G401.6 (cell line): ENCODE results near the gene TIGD1.

Source experiments
- FAIRE-seq: peaks from 2 replicates; lab custom pipeline; 2012; peaks lifted over from hg19 to GRCh38; lab: Jason Lieb, UNC

The TIGD1 gene

DNA sequence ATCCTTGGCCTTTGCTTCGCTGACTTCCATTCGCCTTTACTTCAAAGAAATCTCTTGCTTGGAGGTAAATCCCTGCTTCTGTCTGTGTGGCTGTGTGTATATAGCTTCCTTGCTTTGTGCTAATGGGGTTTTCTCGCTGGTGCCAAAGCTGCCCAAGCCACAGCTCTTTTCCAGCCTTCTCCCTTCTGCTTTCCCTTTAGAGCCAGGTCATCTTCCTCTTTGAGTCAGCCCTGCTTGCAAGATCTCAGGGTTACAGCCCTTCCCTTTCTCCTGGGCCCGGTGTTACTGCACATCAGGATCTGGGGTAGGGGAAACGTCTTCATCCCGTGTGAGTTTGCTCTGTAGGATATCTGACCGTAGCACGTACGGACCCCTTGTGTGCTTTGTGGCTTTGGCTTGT, 19.2 kb upstream of the TIGD1 start:
- FAIRE-seq, result no peak

DNA sequence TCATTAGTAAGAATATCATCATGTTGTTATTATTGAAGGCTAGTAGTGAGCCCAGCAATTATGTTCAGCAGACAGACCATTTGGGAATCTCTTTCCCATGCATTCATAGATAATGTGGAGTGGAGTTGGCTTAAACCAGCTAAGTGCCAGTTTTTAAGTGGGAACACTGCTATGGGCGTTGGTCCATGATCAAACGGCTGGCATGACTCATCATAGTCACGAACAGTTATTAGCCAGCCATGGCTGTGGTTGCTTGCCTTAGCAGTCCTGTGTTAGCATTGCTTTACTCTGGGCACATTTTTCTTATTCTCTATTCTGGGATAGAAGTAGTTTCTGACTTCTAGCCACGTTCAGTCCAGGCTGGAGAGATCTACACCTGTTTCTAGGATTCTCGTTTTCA, 17.8 kb upstream of the TIGD1 start:
- FAIRE-seq, result no peak

DNA sequence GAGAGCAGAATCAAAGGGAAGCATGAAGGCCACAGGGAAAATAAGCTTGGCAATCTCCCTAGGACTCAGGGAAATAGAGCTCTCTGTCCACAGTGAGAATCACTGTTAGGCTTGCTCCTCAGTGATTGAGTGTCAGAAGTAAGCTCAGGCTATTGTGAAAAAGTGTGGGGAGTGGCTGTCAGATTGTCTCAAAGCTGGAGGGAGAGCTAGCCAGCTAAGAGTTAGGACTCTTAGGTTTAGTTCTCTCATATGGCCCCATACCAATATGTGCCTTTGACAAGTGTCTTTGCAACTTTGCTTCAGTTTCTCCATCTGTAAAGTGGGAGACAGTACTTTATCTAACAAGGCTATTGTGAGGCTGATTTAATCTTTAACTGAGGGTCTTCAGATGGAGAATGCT, 17.4 kb upstream of the TIGD1 start:
- FAIRE-seq, result no peak

DNA sequence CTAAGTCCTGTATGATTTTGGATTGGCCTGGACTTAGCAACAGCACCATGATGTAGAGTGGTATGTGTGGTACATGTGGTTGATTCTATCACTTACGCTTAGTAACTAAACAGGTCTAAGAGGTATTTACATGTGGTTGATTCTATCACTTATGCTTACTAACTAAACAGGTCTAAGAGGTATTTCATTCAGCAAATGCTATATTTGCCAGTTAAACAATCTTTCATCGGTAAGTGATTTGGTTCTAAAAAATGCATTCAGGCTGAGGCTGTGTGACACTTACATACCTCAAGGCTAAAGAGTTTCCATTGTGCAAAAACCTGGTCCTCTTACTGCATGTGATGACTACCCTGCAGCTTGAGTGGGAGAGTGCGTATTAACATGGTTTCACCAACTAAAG, 13.2 kb upstream of the TIGD1 start:
- no peak for FAIRE-seq

DNA sequence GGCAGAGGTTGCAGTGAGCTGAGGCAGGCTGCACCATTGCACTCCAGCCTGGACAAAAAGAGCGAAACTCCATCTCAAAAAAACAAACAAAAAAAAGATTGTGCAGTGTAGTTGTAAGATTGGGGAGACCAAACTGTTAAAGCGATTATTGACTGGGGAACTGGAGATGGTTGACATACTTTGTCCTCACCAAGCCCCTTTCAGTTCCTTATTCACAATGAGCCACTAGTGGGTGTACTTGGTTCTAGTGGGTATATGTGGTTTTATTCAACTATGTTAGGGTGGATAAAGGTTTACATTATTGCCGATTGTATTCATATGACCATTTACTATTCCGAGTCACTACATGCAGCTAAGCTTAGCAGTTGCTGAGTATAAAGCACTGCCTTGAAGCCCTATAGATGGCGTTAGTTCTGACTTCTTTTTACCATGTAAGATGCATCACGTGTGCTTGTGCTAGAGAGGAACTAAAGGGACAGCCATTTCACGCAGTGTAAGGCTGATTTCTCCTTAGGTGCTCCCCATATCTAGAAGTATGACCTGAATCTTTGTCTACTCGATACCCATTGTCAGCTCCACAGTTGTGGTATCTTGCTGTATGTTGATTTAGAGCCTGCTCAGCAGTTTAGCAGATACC, 12.3 kb upstream of the TIGD1 start:
- FAIRE-seq, result no peak

DNA sequence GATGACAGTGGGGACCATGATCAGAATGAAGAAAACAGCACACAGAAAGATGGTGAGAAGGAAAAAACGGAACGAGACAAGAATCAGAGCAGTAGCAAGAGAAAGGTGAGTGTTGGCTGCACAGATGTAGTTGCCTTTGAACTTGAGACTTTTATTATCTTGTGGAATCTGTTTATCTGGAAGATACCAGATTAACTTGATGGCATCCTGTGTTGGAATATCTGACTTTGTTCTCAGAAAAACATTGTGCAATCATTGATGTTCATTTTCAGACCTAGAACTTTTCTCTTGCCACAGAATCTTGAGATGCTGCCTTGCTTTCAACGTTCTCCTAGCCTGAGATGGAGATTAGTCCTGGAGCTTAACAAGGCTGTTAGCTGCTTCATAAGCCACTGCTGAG, 6.1 kb upstream of the TIGD1 start:
- FAIRE-seq, result no peak

DNA sequence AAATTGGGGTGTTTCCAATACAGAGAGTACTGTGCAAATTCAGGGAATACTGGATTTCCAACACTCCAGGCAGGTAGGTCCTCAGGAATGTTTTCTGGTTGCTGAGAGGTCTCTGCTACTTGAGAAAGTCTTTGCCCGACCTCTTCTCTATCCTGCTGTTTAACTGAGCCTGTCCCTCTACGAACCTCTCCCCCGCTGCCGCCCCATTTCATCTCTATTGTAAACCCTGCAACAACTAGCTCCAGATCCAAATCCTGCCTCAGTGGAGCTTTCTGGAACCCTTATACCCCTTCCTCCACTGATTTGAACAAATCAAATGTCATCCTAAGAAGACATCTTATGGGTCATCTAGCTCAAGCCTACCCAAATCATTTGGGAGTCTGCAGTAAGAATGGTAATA, 1.4 kb upstream of the TIGD1 start:
- no peak for FAIRE-seq

DNA sequence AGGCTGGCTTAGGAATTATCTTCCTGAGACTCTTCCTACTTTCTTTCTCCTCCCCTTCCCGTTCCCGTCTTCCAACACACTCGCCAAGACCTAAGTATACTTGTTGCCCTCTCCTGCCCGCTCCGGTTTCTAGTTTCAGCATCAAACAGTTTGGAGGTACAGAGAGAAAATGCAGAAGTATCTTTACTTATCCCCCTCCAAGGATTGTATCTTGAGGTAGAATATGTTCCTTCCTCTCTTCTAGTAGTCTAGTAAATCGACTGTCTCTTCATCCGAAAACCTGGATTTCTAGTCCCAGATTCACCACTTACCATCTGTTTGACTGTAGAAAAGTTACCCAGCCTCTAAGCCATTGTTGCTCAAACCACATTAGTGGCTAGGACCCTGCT, 887 bp upstream of the TIGD1 start:
- no peak for FAIRE-seq

DNA sequence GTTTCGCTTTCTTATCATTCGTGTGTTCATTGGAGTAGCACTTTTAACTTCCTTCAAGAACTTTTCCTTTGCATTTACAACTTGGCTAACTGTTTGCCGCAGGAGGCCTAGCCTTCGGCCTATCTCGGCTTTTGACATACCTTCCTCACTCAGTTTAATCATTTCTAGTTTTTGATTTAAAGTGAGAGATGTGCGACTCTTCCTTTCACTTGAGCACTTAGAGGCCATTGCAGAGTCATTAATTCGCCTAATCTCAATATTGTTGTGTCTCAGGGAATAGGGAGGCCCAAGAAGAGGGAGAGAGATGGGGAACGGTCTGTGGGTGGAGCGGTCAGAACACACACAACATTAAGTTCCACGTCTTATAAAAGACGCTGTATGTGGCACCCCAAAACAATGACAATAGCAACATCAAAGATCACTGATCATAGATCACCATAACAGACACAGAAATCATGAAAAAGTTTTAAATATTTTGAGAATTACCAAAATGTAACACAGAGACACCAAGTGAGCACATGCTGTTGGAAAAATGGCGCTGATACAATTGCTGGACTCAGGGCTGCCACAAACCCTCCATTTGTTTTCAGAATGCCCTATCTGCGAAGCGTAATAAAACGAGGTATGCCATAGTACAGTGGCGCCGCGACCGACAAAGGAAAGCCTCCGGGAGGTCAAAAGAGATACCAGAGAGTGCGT, 553 bp downstream of the TIGD1 start:
- no peak for FAIRE-seq

DNA sequence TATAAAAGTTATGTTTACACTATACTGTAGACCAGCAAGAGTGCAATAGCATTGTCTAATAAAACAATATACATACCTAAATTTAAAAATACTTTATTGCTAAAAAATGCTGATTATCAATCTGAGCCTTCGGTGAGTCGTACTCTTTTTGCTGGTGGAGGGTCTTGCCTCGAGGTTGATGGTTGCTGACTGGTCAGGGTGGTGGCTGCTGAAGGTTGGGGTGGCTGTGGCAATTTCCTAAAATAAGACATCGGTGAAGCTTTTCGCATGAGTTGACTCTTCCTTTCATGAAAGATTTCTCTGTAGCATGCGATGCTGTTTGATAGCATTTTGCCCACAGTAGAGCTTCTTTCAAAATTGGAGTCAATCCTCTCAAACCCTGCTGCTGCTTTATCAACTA, 2.4 kb downstream of the TIGD1 start:
- FAIRE-seq, result no peak

DNA sequence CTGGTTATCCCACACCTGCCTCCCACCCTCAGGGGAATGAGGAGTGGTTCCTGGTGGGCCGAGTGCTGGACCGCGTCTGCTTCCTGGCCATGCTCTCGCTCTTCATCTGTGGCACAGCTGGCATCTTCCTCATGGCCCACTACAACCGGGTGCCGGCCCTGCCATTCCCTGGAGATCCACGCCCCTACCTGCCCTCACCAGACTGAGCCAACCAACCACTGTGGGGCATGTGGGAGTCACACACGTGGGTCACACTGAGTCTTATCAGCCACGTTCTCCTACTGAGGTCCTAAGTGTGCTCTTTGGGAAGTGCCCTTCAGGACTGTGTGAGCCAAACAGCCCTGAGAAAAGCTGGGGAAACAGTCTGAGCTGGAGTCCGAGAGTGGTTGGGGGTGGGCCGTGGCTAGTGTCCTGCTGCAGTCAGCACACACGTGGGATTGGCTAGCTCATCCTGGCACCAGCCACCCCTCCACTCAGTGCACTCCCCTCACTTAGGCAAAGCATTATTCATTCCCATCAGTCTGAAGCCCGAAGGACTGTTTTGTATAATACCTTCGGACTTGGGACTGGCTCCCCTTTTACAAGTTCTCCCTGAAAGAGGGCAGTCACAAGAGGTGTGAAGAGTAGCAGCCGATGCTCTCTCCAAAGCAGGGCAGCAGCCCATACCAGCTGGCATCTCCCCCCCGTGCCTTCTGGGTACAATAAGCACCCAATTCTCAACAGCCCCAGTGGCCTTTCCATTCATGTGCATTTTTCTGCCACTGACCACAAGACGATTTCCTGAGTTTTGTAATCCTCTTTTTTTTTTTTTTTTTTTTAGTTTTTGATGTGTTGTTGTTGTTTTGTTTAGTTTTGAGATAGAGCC, 4.6 kb downstream of the TIGD1 start:
- no peak for FAIRE-seq

DNA sequence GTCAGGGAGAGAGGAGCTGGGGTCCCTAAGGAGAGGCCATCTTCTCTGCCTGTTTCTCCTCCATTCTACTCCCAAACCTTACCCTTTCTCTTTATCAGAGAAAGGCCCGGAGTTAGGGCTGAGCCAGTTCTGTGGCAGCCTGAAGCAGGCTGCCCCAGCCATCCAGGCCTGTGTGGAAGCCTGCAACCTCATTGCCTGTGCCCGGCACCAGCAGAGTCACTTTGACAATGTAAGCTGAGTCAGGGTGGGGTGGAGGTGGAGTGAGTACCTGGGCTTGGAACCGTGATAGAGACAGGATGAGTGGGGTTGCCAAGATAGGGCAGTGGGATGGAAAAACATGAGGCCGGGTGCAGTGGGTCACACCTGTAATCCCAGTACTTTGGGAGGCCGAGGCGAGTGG, 5.7 kb downstream of the TIGD1 start:
- FAIRE-seq, result no peak

DNA sequence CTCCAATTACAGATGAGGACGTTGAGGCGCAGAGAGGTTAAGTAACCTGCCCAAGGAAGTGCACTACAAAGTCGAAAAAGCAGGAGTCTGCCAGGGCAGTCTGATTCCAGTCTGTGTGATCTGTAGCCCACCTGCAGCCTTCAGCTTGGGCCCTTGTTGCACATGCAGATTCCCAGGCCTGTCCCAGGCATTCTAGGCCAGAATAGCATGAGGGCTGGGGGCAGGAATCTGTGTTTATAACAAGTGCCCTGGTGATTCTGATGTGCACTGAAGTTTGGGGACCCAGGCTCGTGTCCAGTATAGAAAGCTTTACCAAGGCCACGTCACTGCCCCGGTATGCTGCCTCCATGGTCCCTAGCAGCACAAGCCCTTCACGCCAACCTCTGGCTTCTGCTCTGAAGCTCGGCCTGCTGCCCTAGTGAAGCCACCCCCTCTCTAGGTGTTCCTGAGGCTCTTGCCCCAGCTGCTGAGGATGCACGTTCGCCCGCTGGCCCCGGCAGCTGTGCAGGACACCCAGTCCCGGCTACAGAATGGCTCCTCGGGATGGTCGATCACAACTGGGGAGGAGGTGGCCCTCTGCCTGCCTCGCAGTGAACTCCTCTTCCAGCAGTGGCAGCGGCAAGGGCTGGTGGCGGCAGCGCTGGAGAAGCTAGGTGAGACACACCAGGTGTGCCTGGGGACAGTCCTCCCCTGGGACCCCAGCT, 6.3 kb downstream of the TIGD1 start:
- no peak for FAIRE-seq

DNA sequence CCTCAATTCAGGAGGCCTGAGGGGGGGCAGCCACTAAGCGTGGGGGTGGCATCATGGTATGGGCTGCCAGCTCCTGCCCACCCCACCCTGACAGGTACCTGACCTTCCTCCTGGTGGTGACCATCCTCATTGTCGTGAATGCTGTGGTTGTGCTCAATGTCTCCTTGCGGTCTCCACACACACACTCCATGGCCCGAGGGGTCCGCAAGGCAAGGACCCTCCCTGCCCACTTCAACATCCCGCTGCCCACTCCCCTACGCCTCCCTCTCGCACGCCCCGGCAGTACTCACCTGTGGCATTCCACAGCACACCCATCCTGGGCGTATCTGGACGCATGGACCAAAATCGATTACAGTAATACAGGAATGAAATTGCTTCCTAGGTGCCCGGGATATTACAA, 6.9 kb downstream of the TIGD1 start:
- no peak for FAIRE-seq

DNA sequence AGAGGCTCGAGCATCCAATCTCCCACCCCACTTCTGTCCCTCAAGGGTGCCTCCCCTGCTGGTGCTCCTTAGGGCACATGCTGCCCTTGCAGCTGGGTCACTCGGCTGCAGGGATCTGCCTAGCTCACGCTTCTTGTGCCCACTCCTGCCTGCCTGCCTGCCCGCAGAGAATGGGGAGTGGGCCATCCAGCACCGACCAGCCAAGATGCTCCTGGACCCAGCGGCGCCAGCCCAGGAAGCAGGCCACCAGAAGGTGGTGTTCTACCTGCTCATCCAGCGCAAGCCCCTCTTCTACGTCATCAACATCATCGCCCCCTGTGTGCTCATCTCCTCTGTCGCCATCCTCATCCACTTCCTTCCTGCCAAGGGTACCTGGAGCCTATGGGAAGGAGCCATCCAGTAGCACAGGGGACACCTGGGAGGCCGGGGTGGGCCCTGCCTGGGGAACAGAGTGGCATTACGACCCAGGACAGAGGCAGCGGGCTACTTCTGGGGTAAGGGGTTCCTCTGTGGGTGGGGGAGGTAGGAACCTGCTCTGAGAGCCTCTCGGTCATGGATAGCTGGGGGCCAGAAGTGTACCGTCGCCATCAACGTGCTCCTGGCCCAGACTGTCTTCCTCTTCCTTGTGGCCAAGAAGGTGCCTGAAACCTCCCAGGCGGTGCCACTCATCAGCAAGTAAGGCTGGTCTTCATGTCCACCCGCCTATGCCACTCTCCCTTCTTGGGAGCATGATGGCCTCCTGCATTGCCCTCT, 7.5 kb downstream of the TIGD1 start:
- FAIRE-seq, result no peak

DNA sequence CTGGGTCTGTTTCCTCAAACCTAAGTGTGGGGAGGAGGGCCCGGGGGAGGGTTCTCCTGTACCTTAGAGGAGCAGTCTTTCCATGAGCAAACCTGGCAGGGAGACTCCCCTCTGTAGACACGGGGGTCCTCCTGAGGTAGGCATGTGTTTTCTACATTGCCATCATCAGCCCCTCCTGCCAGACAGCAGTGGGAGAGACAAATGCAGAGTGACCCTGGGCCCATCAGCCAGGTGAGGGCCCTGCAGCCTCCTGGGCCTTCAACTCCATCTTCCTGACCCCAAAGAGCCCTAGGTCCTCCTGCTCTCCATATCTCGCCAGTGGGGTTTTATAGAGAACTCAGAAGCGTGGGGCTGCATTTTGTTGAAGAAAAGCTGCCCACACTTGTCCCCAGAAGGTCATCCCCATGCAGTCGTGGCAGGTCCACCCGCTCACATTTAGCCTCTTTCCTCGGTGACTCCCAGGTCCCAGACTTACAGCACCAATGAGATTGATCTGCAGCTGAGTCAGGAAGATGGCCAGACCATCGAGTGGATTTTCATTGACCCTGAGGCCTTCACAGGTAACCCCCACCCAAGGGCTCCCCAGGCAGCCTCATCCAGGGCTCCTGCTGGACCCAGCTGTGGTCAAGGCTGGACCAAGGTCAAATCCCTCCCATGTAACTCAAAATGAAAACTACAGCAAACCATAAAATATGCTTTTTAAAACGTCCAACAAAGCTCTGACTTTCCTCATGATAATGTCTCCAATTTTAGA, 8.2 kb downstream of the TIGD1 start:
- no peak for FAIRE-seq

DNA sequence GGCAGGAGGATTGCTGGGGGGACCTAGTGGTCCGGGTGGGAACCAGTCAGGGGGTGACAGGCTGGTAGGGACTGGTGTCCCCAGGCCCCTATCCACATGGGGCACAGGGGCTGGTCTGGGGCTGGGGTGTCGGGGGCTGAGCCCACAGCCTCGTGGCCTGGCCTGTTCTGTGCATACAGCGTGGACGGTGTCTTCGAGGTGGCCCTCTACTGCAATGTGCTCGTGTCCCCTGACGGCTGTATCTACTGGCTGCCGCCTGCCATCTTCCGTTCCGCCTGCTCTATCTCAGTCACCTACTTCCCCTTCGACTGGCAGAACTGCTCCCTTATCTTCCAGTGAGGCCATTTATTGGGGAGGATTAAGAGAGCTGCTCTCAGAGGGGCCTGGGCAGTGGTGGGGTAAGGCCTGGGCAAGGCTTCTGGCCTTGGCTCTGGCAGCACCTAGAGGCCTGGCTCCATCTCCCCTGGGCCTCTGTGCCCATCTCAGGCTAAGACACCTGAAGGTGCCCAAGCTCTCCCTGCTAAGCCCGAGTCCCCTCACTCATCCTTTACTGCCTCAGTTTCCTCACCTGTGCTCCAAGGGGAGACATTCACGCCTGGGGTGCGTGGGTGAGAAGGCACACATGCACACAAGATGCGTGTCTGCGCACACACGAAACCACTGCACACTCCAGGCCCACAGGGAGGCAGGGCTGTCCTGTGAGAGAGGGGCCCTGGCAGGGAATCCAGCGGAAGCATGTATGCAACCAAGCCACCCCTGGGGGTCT, 9.0 kb downstream of the TIGD1 start:
- FAIRE-seq, result no peak

DNA sequence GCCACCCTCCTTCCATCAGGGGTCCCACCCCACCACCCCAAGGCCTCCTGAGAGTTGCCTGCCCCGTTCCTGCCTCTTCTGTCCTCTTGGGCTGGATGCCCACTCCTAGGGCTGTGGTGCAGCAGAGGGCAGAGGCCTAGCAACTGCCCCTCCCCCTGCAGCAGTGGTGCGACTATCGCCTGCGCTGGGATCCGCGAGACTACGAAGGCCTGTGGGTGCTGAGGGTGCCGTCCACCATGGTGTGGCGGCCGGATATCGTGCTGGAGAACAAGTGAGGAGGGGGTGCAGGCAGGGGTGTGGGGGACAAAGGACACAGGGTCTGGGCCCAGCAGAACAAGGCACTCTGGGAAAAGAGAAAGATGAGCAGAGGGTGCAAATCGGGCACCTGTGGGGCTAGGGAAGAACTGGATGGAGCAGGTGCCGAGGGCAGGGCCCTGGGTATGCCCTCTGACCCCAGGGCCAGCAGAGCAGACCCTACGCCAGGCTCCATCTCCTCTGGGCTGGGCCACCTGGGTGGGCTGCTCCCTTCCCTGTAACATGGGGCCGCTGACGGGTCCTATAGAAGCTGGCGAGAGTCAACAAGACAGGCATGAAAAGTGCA, 9.8 kb downstream of the TIGD1 start:
- FAIRE-seq, result no peak

DNA sequence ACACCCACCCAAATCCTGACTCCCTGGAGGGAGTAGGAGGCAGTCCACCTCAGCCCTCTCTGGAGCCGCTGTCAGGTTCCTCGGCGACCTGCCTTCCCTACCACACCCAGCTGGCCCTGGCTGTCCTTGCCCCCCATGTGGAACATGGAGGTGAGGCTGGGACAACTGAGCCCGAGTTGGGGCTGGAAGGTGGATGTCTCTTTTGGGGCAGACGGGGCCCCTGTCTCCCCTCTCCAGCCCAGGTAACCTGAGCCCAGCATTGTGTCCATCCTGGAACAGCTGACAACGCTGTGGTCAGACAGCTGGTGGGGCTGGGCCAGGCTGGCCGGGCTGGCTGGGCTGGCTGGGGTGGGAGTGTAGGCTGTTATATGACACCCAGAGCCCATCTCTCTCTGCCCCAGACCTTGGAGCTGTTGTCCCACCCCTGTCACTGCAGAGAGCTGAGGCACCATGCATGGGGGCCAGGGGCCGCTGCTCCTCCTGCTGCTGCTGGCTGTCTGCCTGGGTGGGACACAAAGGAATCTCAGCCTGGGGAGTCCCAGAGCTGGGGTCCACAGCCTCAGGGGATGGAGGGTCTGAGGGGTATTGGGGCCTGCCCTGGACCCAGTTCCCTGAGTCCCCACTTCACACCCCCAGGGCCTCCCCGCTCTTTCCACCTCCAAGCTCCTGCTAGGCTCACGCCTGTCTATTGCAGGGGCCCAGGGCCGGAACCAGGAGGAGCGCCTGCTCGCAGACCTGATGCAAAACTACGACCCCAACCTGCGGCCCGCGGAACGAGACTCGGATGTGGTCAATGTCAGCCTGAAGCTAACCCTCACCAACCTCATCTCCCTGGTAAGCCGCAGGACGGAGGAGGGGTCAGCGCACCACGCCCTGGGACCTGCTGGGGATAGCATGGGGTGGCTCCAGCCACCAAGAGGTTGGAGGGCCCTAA, 10.8 kb downstream of the TIGD1 start, which contains the start of gene CHRNG:
TSS of gene CHRNG (plus strand) at position 395 of the 934 bp plus-strand sequence. CDS start at position 451, 56 bp downstream.
- FAIRE-seq, result no peak
